H9 (cell line): ENCODE measurements around the gene MAP1S. TPM values are rescaled to one million over a fixed set of nuclear protein-coding genes. Genes with fewer than 3 reads are reported as not detected.

Experiments
- DNase-seq: peaks from one replicate; pipeline ENCODE4 v3.0.0-alpha.2; 2017
- H2AFZ ChIP-seq: one replicate; pipeline ENCODE4 v1.6.1; 2013; ENCODE audit warnings: mild to moderate bottlenecking, low read length, control low read depth, moderate library complexity
- H2AK5ac ChIP-seq: 2 replicates; pipeline ENCODE4 v1.6.1; 2013; ENCODE audit warnings: low read length, control low read depth, mixed read lengths; ENCODE audit not compliant: insufficient read length
- H2BK120ac ChIP-seq: one replicate; pipeline ENCODE4 v1.6.1; 2013; ENCODE audit warnings: low read depth, mild to moderate bottlenecking, low read length, control low read depth, inconsistent platforms; ENCODE audit not compliant: poor library complexity, severe bottlenecking
- H2BK12ac ChIP-seq: 2 replicates; pipeline ENCODE4 v1.6.1; 2013; ENCODE audit warnings: low read length, control low read depth, mixed read lengths, low read depth; ENCODE audit not compliant: insufficient read length
- H2BK15ac ChIP-seq: 2 replicates; pipeline ENCODE4 v1.6.1; 2013; ENCODE audit warnings: low read depth, low read length, control low read depth
- H2BK20ac ChIP-seq: one replicate; pipeline ENCODE4 v1.6.1; 2013; ENCODE audit warnings: low read depth, mild to moderate bottlenecking, low read length, control low read depth, inconsistent platforms; ENCODE audit not compliant: poor library complexity, severe bottlenecking
- H2BK5ac ChIP-seq: 2 replicates; pipeline ENCODE4 v1.6.1; 2013; ENCODE audit warnings: low read length, control low read depth, mixed read lengths; ENCODE audit not compliant: insufficient read length
- H3K14ac ChIP-seq: 2 replicates; pipeline ENCODE4 v1.6.1; 2013; ENCODE audit warnings: low read length, control low read depth; ENCODE audit not compliant: insufficient read depth
- H3K18ac ChIP-seq: 2 replicates; pipeline ENCODE4 v1.6.1; 2013; ENCODE audit warnings: low read depth, mild to moderate bottlenecking, mixed read lengths, low read length, control low read depth; ENCODE audit not compliant: insufficient read length
- H3K23ac ChIP-seq: 2 replicates; pipeline ENCODE4 v1.6.1; 2013; ENCODE audit warnings: low read length, control low read depth, mixed read lengths, low read depth; ENCODE audit not compliant: insufficient read length
- H3K23me2 ChIP-seq: 2 replicates; pipeline ENCODE4 v1.6.1; 2013; ENCODE audit warnings: low read depth, mild to moderate bottlenecking, mixed read lengths, low read length, control low read depth; ENCODE audit not compliant: insufficient read length, poor library complexity, severe bottlenecking
- H3K27ac ChIP-seq: 2 replicates; pipeline ENCODE4 v1.5.1; 2013; ENCODE audit warnings: low read length, control low read depth, mixed read lengths, low read depth; ENCODE audit not compliant: insufficient read length
- H3K27me3 ChIP-seq: 2 replicates; pipeline ENCODE4 v1.6.1; 2013; ENCODE audit warnings: low read length, control low read depth, inconsistent platforms; ENCODE audit not compliant: insufficient read depth
- H3K4ac ChIP-seq: 2 replicates; pipeline ENCODE4 v1.6.1; 2013; ENCODE audit warnings: low read depth, mild to moderate bottlenecking, control low read depth, inconsistent platforms, low read length, moderate library complexity
- H3K4me1 ChIP-seq: 2 replicates; pipeline ENCODE4 v1.6.1; 2013; ENCODE audit warnings: low read length, control low read depth, inconsistent platforms; ENCODE audit not compliant: insufficient read depth
- H3K4me2 ChIP-seq: 2 replicates; pipeline ENCODE4 v1.6.1; 2013; ENCODE audit warnings: low read length, control low read depth, mixed read lengths; ENCODE audit not compliant: insufficient read length, insufficient read depth
- H3K56ac ChIP-seq: 2 replicates; pipeline ENCODE4 v1.6.1; 2013; ENCODE audit warnings: low read depth, mild to moderate bottlenecking, mixed read lengths, low read length, control low read depth; ENCODE audit not compliant: insufficient read length
- H3K79me1 ChIP-seq: 2 replicates; pipeline ENCODE4 v1.6.1; 2013; ENCODE audit warnings: low read depth, mild to moderate bottlenecking, moderate library complexity, low read length, control low read depth, inconsistent platforms; ENCODE audit not compliant: insufficient read depth, poor library complexity, severe bottlenecking
- H3K79me2 ChIP-seq: 2 replicates; pipeline ENCODE4 v1.6.1; 2013; ENCODE audit warnings: low read length, control low read depth, inconsistent platforms; ENCODE audit not compliant: insufficient read depth
- H3K9ac ChIP-seq: 2 replicates; pipeline ENCODE4 v1.6.1; 2013; ENCODE audit warnings: low read length, control low read depth, mixed read lengths; ENCODE audit not compliant: insufficient read length; ENCODE audit errors: extremely low read depth
- H3K9me3 ChIP-seq: one replicate; pipeline ENCODE4 v1.6.1; 2013; ENCODE audit warnings: low read depth, low read length, inconsistent platforms; ENCODE audit not compliant: control insufficient read depth
- H3T11ph ChIP-seq: one replicate; pipeline ENCODE4 v1.6.1; 2013; ENCODE audit warnings: mild to moderate bottlenecking, low read length, control low read depth, inconsistent platforms
- H4K20me1 ChIP-seq: one replicate; pipeline ENCODE4 v1.6.1; 2013; ENCODE audit not compliant: control insufficient read depth, insufficient read length, insufficient read depth
- H4K5ac ChIP-seq: 2 replicates; pipeline ENCODE4 v1.6.1; 2013; ENCODE audit warnings: low read depth, mild to moderate bottlenecking, mixed read lengths, low read length, control low read depth; ENCODE audit not compliant: insufficient read length
- H4K8ac ChIP-seq: replicated peaks from 2 replicates; pipeline ENCODE4 v1.6.1; 2013; ENCODE audit warnings: low read length, control low read depth, mixed read lengths, low read depth; ENCODE audit not compliant: insufficient read length
- H4K91ac ChIP-seq: 2 replicates; pipeline ENCODE4 v1.6.1; 2013; ENCODE audit warnings: low read depth, mild to moderate bottlenecking, moderate library complexity, mixed read lengths, low read length, control low read depth; ENCODE audit not compliant: insufficient read length
- H3K27ac Mint-ChIP-seq, 3 experiments: 2 replicates in 2 of 3; 3 replicates in 1 of 3; pipeline ENCODE4 v1.8.0; 2020 to 2021; ENCODE audit warnings: mixed read lengths in 3 of 3, mild to moderate bottlenecking in 1 of 3, moderate library complexity in 1 of 3
- H3K27me3 Mint-ChIP-seq: 2 replicates; pipeline ENCODE4 v1.8.0; 2021; ENCODE audit warnings: low read depth, mild to moderate bottlenecking, moderate library complexity, mixed read lengths
- H3K36me3 Mint-ChIP-seq, 3 experiments: 2 replicates in 2 of 3; 3 replicates in 1 of 3; pipeline ENCODE4 v1.8.0; 2020 to 2021; ENCODE audit warnings: low read depth in 3 of 3, mixed read lengths in 3 of 3; ENCODE audit not compliant: insufficient read depth in 1 of 3
- H3K4me1 Mint-ChIP-seq, 2 experiments: 2 replicates each; pipeline ENCODE4 v1.8.0; 2020; ENCODE audit warnings: mixed read lengths in 2 of 2
- H3K4me3 Mint-ChIP-seq, 2 experiments: 2 replicates in 1 of 2; 3 replicates in 1 of 2; pipeline ENCODE4 v1.8.0; 2020 to 2021; ENCODE audit warnings: mild to moderate bottlenecking in 2 of 2, mixed read lengths in 2 of 2, moderate library complexity in 1 of 2
- H3K9me3 Mint-ChIP-seq, 2 experiments: 2 replicates in 1 of 2; 3 replicates in 1 of 2; pipeline ENCODE4 v1.8.0; 2020; ENCODE audit warnings: mild to moderate bottlenecking in 2 of 2, mixed read lengths in 2 of 2, moderate library complexity in 1 of 2
- CTCF ChIP-seq: fragments of 200-600 bp; sonication (generic); conservative IDR thresholded peaks from 3 replicates; pipeline ENCODE4 v1.8.0; 2021; ENCODE audit warnings: antibody characterized with exemption, mild to moderate bottlenecking
- WGBS: extraction: QIAGEN DNeasy Blood & Tissue Kit; methylation state at CpG from one replicate; pipeline ENCODE4 v1.1.7; 2013; ENCODE audit warnings: missing lambda C conversion rate, low lambda C conversion rate, mixed read lengths; ENCODE audit not compliant: insufficient read length; ENCODE audit errors: extremely low coverage; 5-methylcytosine and 5-hydroxymethylcytosine counted together
- total RNA-seq: library from RNA; stranded (reverse); gene quantifications from 2 replicates; pipeline ENCODE4 v1.2.1, GENCODE V29; 2021

The MAP1S gene
- total RNA-seq, 1 experiment from 2014 or later = 160 TPM

DNA sequence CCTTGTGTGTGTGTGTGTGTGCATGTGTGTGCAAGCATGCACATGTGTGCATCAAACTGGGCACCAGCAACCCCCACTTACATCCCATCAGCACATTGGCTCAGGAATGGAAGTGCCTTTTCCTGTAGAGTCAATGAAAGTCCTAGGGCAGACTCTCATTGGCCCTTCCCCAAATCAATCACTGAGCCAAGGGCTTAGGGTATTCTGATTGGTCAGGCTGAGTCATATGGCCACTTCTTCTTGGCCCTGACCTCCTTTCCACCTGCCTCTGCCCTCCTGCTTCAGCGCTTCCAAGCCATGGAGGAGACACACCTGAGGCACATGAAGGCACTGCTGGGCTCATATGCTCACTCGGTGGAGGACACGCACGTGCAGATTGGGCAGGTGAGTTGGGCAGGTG is 52.9 kb downstream of the MAP1S start:
- Histone ChIP-seq H2BK5ac (no peak overlapping the region), H3K27me3 (no peaks in the 10 kb centered on the region), H4K91ac (no peak overlapping the region), H4K20me1 (no peaks in the 10 kb centered on the region), H3K9ac (no peak overlapping the region), H3K79me2 (no peaks in the 10 kb centered on the region), H4K5ac (no peak overlapping the region), H3K4me1 (no peaks in the 10 kb centered on the region), H3T11ph (no peak overlapping the region), H2BK12ac (no peak overlapping the region), H3K56ac (no peak overlapping the region), H3K9me3 (no peaks in the 10 kb centered on the region), H2AFZ (no peak overlapping the region), H3K4ac (no peak overlapping the region), H3K18ac (no peak overlapping the region), H3K79me1 (no peaks in the 10 kb centered on the region), H2AK5ac (no peak overlapping the region), H3K4me2 (no peak overlapping the region), H3K23me2 (no peaks in the 10 kb centered on the region), H4K8ac (no peak overlapping the region), H2BK20ac (no peak overlapping the region), H3K14ac (no peak overlapping the region), H3K23ac (no peak overlapping the region), H3K27ac (no peak overlapping the region), H2BK15ac (no peak overlapping the region), H2BK120ac (no peak overlapping the region)
- Mint-ChIP-seq H3K4me1 (peaks cover 4 to 8% of the 10 kb centered on the region in 2 experiments; a peak in 3 of 4 replicates), H3K27ac (no peak overlapping the region), H3K27me3 (no peaks in the 10 kb centered on the region), H3K36me3 (peaks cover 2 to 25% (median 8%) of the 10 kb centered on the region in 3 experiments), H3K4me3 (no peak overlapping the region), H3K9me3 (no peaks in the 10 kb centered on the region)
- WGBS = no CpG with 5 or more reads among the region's 4 CpGs
- TF ChIP-seq CTCF = no peak
- no peak for DNase-seq
